ENCODE results near the gene VSTM2B.
"Not testable (repeated sequence)": the region's sequence is repeated elsewhere in the genome, so short reads cannot be mapped to it uniquely, and the experiment has no call there.

VSTM2B gene

DNA sequence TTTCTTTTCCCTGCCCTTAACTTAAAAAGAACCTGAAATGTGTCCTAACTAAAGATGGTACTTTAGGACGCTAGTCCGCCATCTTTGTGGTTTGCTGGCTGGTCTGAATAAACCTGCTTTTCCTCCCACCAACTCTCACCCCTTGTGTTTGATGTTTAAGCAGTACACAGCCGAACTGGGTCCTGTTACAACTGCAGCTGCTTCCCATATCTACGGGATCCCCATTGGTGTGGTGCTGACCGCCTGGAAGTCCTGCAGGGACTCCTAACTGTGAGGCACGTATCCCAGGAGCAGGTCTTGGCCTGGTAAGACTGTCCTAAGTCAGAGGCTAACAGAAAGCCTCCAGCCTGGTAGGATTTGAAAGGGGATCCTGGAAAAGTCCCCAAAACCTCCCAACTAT is 40.9 kb upstream of the VSTM2B start:
- DNase-seq = no peak
- Histone ChIP-seq H3K9me3 (ENCODE audit: control insufficient read depth, low read length) (no peaks in the 10 kb centered on the region), H3K27ac (ENCODE audit: insufficient read depth, low read length, poor library complexity, severe bottlenecking) (no peak overlapping the region), H3K36me3 (ENCODE audit: control insufficient read depth, insufficient read depth, low read length) (no peaks in the 10 kb centered on the region), H3K27me3 (replicated peaks; ENCODE audit: control insufficient read depth, insufficient read depth, low read length, poor library complexity, severe bottlenecking) (no peaks in the 10 kb centered on the region), H3K4me1 (ENCODE audit: control insufficient read depth, insufficient read depth, low read length, poor library complexity, severe bottlenecking) (no peaks in the 10 kb centered on the region), H3K4me3 (ENCODE audit: insufficient read depth, low read depth, low read length, poor library complexity, severe bottlenecking) (no peak overlapping the region)

DNA sequence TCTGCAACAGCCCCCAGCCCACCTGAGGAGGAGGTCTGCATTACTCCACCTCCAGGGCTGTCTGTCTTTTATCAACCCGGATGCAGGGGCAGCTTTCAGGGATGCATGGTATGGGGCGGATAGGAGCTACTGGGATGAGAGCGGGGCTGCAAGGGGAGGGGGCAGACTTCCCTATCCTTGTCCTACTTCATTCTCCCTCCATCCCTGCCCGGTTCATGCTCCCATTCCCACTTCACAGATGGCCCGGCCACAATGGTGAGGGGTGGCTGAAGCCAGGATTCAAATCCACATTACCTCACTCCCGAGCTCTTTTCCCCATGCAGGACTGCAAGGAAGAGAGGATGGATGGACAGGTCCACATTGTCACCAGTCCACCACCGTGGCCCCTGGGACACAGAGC is 40.5 kb upstream of the VSTM2B start:
- H3K9me3 ChIP-seq (ENCODE audit: control insufficient read depth, low read length) = no peaks in the 10 kb centered on the region
- H3K4me3 ChIP-seq (ENCODE audit: insufficient read depth, low read depth, low read length, poor library complexity, severe bottlenecking) = no peak overlapping the region
- H3K27ac ChIP-seq (ENCODE audit: insufficient read depth, low read length, poor library complexity, severe bottlenecking) = no peak overlapping the region
- DNase-seq = no peak
- no peaks in the 10 kb centered on the region for H3K27me3 ChIP-seq (replicated peaks; ENCODE audit: control insufficient read depth, insufficient read depth, low read length, poor library complexity, severe bottlenecking)
- no peaks in the 10 kb centered on the region for H3K4me1 ChIP-seq (ENCODE audit: control insufficient read depth, insufficient read depth, low read length, poor library complexity, severe bottlenecking)
- no peaks in the 10 kb centered on the region for H3K36me3 ChIP-seq (ENCODE audit: control insufficient read depth, insufficient read depth, low read length)

DNA sequence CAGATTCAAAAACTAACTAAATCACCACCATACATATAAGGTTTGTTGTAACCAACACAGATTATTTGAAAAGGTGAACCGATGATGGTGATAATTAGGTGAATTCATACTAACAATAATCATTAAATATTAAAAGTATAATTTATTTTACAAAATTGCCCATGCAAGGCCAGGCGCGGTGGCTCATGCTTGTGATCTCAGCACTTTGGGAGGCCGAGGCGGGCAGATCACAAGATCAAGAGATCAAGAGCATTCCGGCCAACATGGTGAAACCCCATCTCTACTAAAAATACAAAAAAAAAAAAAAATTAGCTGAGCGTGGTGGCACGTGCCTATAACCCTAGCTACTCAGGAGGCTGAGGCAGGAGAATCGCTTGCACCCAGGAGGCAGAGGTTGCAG is 38.8 kb upstream of the VSTM2B start:
- H3K4me1 ChIP-seq (ENCODE audit: control insufficient read depth, insufficient read depth, low read length, poor library complexity, severe bottlenecking); H3K27me3 ChIP-seq (replicated peaks; ENCODE audit: control insufficient read depth, insufficient read depth, low read length, poor library complexity, severe bottlenecking); DNase-seq; H3K9me3 ChIP-seq (ENCODE audit: control insufficient read depth, low read length); H3K4me3 ChIP-seq (ENCODE audit: insufficient read depth, low read depth, low read length, poor library complexity, severe bottlenecking); H3K36me3 ChIP-seq (ENCODE audit: control insufficient read depth, insufficient read depth, low read length); H3K27ac ChIP-seq (ENCODE audit: insufficient read depth, low read length, poor library complexity, severe bottlenecking): not testable (repeated sequence)

DNA sequence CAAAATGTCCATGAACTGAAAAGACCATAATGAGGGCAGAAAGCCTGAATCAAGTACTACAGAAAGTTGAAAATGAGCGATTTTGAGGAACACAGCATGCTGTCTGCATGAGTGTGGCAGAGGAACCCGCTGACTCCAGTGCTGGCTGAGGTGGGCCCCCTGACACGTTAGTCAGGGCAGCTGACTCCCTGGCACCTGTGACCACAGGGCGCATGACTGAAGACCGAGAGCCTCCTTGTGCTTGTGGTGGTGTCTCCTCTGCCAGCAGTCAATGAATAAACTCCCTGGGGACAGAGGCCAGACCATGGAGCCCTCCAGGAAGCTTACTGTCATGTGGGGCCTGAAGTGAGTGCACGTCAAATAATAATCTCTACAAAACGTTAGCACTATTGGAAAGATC is 38.4 kb upstream of the VSTM2B start:
- no peak for DNase-seq
- Histone ChIP-seq H3K27me3 (replicated peaks; ENCODE audit: control insufficient read depth, insufficient read depth, low read length, poor library complexity, severe bottlenecking) (no peaks in the 10 kb centered on the region), H3K27ac (ENCODE audit: insufficient read depth, low read length, poor library complexity, severe bottlenecking) (no peak overlapping the region), H3K9me3 (ENCODE audit: control insufficient read depth, low read length) (no peaks in the 10 kb centered on the region), H3K4me3 (ENCODE audit: insufficient read depth, low read depth, low read length, poor library complexity, severe bottlenecking) (no peak overlapping the region), H3K4me1 (ENCODE audit: control insufficient read depth, insufficient read depth, low read length, poor library complexity, severe bottlenecking) (no peaks in the 10 kb centered on the region), H3K36me3 (ENCODE audit: control insufficient read depth, insufficient read depth, low read length) (no peaks in the 10 kb centered on the region)

DNA sequence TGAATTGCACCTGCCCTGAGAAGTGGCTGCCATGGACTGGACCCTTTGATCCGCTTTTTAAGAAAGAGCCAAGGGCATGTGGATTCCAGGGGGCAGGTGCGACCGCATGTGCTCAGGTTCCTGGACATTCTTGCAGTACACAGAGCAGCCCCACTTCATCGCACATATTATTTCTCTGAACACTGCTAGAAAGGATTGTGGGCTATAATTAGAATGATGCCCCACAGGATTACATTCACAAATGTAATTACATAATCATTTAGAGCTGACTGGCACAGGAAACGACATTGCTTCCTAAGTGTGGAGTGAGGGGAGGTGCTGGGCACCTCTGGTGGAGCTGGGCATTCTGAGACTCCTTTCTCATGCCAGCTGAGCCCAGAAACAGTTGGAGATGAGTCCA is 37.5 kb upstream of the VSTM2B start:
- H3K36me3 ChIP-seq (ENCODE audit: control insufficient read depth, insufficient read depth, low read length) = no peaks in the 10 kb centered on the region
- H3K9me3 ChIP-seq (ENCODE audit: control insufficient read depth, low read length) = no peaks in the 10 kb centered on the region
- DNase-seq = no peak
- H3K27me3 ChIP-seq (replicated peaks; ENCODE audit: control insufficient read depth, insufficient read depth, low read length, poor library complexity, severe bottlenecking) = no peaks in the 10 kb centered on the region
- no peak overlapping the region for H3K27ac ChIP-seq (ENCODE audit: insufficient read depth, low read length, poor library complexity, severe bottlenecking)
- no peaks in the 10 kb centered on the region for H3K4me1 ChIP-seq (ENCODE audit: control insufficient read depth, insufficient read depth, low read length, poor library complexity, severe bottlenecking)
- no peak overlapping the region for H3K4me3 ChIP-seq (ENCODE audit: insufficient read depth, low read depth, low read length, poor library complexity, severe bottlenecking)

DNA sequence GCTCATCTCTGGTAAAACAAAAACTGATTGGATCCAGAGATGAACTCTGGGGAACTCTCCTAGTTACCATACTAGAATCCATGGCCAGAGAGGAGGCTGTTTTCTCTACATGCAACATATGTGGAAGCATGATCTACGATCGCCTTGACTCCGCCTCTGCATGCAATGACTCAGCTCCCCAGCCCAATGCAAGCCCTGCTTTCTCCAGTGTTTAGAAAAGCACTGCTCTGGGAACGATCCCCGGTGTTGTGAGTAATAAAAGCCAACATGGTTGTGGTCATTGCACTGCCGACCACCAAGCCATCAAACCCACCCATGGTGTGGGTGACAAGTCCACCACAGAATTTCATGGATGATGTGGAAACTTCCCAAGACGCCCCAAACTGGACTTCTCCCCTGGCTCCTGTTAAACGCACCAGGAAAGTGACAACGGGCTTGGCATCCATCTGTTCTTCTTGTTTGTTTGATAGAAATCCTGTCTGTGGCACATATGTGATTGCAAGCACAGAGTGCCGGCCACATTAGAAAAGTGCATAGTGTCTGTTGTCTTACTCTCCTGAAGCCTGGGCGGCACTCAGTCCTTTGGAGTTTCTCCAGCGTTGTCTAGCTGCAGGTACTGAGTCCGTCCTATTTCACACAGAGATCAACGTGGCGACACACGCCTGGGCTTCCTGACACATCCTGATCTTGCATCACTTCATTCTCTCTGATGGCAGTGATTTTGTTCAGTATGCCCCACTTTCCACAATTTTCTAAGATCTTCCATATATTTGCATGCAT is 36.4 kb upstream of the VSTM2B start:
- no peak for DNase-seq
- no peaks in the 10 kb centered on the region for H3K9me3 ChIP-seq (ENCODE audit: control insufficient read depth, low read length)

DNA sequence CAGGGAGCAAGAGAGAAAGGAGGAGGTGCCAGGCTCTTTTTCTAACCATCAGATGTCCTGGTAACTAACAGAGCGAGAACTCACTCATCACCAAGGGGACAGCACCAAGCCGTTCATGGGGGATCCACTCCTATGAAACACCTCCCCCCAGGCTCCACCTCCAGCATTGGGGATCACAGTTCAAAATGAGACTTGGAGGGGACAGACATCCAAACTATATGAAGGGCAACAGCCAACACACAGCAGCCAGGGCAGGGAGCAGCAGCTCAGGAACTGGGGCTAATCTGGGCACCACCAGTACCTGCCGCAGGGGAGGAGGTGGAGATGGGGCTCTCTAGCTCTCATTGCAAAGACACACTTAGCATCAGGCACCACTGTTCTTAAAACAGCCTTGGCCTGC is 34.3 kb upstream of the VSTM2B start:
- Histone ChIP-seq H3K4me1 (ENCODE audit: control insufficient read depth, insufficient read depth, low read length, poor library complexity, severe bottlenecking) (no peaks in the 10 kb centered on the region), H3K36me3 (ENCODE audit: control insufficient read depth, insufficient read depth, low read length) (no peaks in the 10 kb centered on the region), H3K4me3 (ENCODE audit: insufficient read depth, low read depth, low read length, poor library complexity, severe bottlenecking) (no peak overlapping the region), H3K27me3 (replicated peaks; ENCODE audit: control insufficient read depth, insufficient read depth, low read length, poor library complexity, severe bottlenecking) (no peaks in the 10 kb centered on the region), H3K27ac (ENCODE audit: insufficient read depth, low read length, poor library complexity, severe bottlenecking) (no peak overlapping the region), H3K9me3 (ENCODE audit: control insufficient read depth, low read length) (no peaks in the 10 kb centered on the region)
- DNase-seq = no peak

More for the DNA sequence above, 36.4 kb upstream of the VSTM2B start:
- Histone ChIP-seq H3K4me1 (ENCODE audit: control insufficient read depth, insufficient read depth, low read length, poor library complexity, severe bottlenecking) (no peaks in the 10 kb centered on the region), H3K27me3 (replicated peaks; ENCODE audit: control insufficient read depth, insufficient read depth, low read length, poor library complexity, severe bottlenecking) (no peaks in the 10 kb centered on the region), H3K4me3 (ENCODE audit: insufficient read depth, low read depth, low read length, poor library complexity, severe bottlenecking) (no peak overlapping the region), H3K36me3 (ENCODE audit: control insufficient read depth, insufficient read depth, low read length) (no peaks in the 10 kb centered on the region), H3K27ac (ENCODE audit: insufficient read depth, low read length, poor library complexity, severe bottlenecking) (no peak overlapping the region)

DNA sequence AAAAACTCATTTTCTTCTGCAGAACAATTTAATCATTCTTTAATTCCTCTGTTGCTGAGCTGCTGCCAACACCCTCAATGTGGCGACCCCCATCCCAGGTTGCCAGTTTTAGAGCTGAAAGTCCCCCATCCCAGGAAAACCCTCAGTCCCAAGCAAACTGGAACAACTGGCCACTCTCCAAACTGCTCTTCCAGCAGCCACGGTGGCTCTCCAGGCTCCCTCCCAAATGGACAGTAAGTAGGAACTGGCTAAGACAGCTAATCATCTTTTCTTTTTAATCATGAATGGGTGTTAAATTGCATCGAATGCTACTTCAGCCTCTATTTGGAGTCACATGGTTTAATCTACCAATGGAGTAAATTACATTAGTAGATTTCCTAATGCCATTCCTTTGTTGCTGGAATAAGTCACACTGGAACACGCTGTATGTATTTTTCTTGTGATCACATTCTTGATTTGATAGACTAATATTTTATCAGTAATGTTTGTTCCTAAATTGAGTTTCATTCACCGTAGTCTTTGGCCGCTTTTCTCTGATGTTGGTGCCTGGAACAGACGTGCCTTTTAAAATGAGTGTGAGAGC is 33.7 kb upstream of the VSTM2B start:
- no peak for DNase-seq
- H3K27ac ChIP-seq (ENCODE audit: insufficient read depth, low read length, poor library complexity, severe bottlenecking) = no peak overlapping the region
- no peaks in the 10 kb centered on the region for H3K27me3 ChIP-seq (replicated peaks; ENCODE audit: control insufficient read depth, insufficient read depth, low read length, poor library complexity, severe bottlenecking)
- no peaks in the 10 kb centered on the region for H3K4me1 ChIP-seq (ENCODE audit: control insufficient read depth, insufficient read depth, low read length, poor library complexity, severe bottlenecking)
- no peaks in the 10 kb centered on the region for H3K9me3 ChIP-seq (ENCODE audit: control insufficient read depth, low read length)
- no peak overlapping the region for H3K4me3 ChIP-seq (ENCODE audit: insufficient read depth, low read depth, low read length, poor library complexity, severe bottlenecking)
- H3K36me3 ChIP-seq (ENCODE audit: control insufficient read depth, insufficient read depth, low read length) = no peaks in the 10 kb centered on the region

DNA sequence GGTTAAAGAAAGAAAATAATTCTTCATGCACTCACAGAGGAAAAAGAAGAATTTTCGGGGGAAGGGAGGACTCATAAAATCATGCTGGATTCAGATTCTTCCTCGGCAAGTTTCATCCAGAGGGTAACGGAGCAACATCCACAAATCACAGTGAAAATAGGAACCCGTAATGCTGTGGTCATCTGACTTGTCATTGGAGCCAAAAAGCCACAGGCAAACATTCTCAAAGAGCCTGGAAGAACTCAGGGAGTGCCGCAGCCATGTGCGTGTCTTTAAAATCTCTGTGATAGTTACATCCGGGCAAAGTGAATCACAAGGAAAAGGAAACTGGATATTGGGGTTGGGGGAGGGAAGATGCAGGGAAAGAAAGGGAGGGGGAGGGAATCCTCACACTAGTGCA is 33.0 kb upstream of the VSTM2B start:
- no peak overlapping the region for H3K27ac ChIP-seq (ENCODE audit: insufficient read depth, low read length, poor library complexity, severe bottlenecking)
- H3K27me3 ChIP-seq (replicated peaks; ENCODE audit: control insufficient read depth, insufficient read depth, low read length, poor library complexity, severe bottlenecking) = no peaks in the 10 kb centered on the region
- DNase-seq = no peak
- no peak overlapping the region for H3K4me3 ChIP-seq (ENCODE audit: insufficient read depth, low read depth, low read length, poor library complexity, severe bottlenecking)
- H3K36me3 ChIP-seq (ENCODE audit: control insufficient read depth, insufficient read depth, low read length) = no peaks in the 10 kb centered on the region
- no peaks in the 10 kb centered on the region for H3K4me1 ChIP-seq (ENCODE audit: control insufficient read depth, insufficient read depth, low read length, poor library complexity, severe bottlenecking)
- H3K9me3 ChIP-seq (ENCODE audit: control insufficient read depth, low read length) = no peaks in the 10 kb centered on the region

DNA sequence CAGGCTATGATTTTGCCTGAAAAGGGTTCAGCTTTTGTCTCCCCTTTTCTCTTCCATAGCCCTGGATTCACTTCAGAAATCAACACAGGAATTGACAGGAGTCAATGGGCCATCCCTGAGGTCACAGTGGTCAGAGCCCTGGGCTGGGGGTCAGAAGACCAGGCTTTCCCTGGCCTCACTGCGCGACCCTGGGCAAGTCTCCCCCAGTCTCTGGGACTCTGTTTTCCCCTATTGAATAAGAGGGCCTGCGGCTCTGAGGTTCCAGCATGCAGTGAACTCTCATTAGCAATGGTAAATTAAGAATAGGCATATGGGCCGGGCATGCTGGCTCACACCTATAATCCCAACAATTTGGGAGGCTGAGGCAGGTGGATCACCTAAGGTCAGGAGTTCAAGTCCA is 30.7 kb upstream of the VSTM2B start:
- no peak overlapping the region for H3K27ac ChIP-seq (ENCODE audit: insufficient read depth, low read length, poor library complexity, severe bottlenecking)
- DNase-seq = no peak
- no peaks in the 10 kb centered on the region for H3K4me1 ChIP-seq (ENCODE audit: control insufficient read depth, insufficient read depth, low read length, poor library complexity, severe bottlenecking)
- no peak overlapping the region for H3K4me3 ChIP-seq (ENCODE audit: insufficient read depth, low read depth, low read length, poor library complexity, severe bottlenecking)
- H3K27me3 ChIP-seq (replicated peaks; ENCODE audit: control insufficient read depth, insufficient read depth, low read length, poor library complexity, severe bottlenecking) = no peaks in the 10 kb centered on the region
- H3K9me3 ChIP-seq (ENCODE audit: control insufficient read depth, low read length) = no peaks in the 10 kb centered on the region
- H3K36me3 ChIP-seq (ENCODE audit: control insufficient read depth, insufficient read depth, low read length) = no peaks in the 10 kb centered on the region

All from effector memory CD4-positive, alpha-beta T cell (primary cell).